Measurements from ENCODE around the gene PCNX2.

GRCh38 chr1:233189526-233189925 lies 106.0 kb downstream of the PCNX2 start:
- no peak for TF ChIP-seq CTCF (IDR thresholded peaks at IDR 0.05)
- TF ChIP-seq POLR2A (IDR thresholded peaks at IDR 0.05): no peak

Measured in esophagus squamous epithelium (tissue), 4 donors.